ENCODE measurements around the gene NTM. TPM values are rescaled to one million over a fixed set of nuclear protein-coding genes. Genes with fewer than 3 reads are reported as not detected.
"Not testable (repeated sequence)": the region's sequence is repeated elsewhere in the genome, so short reads cannot be mapped to it uniquely, and the experiment has no call there.

Gene NTM
- polyA plus RNA-seq (ENCODE audit: insufficient read length) = 10.4 TPM

- DNase-seq = peak; percentile 59
Observed at GRCh38 chr11:131370090-131370751, at the start of gene NTM. TSS of gene NTM (plus strand) at chr11:131370615.

- no peak for DNase-seq
Observed at GRCh38 chr11:131324921-131325570, 45.4 kb upstream of the NTM start.

GRCh38 chr11:131326829-131327228 is 43.6 kb upstream of the NTM start:
- DNase-seq = no peak

- no peak for DNase-seq
Observed at GRCh38 chr11:131327421-131327820, 43.0 kb upstream of the NTM start.

GRCh38 chr11:131328843-131329242 is 41.6 kb upstream of the NTM start:
- DNase-seq = no peak

GRCh38 chr11:131331010-131331409 is 39.4 kb upstream of the NTM start:
- DNase-seq = no peak

- DNase-seq = no peak
Observed at GRCh38 chr11:131331546-131331945, 38.9 kb upstream of the NTM start.

GRCh38 chr11:131334601-131335000 is 35.8 kb upstream of the NTM start:
- no peak for DNase-seq

GRCh38 chr11:131341900-131342299 is 28.5 kb upstream of the NTM start:
- DNase-seq = not testable (repeated sequence)

- not testable (repeated sequence) for DNase-seq
Observed at GRCh38 chr11:131342442-131342841, 28.0 kb upstream of the NTM start.

- DNase-seq = no peak
Observed at GRCh38 chr11:131345406-131345805, 25.0 kb upstream of the NTM start.

GRCh38 chr11:131349368-131350086 is 20.9 kb upstream of the NTM start:
- DNase-seq = no peak

- DNase-seq = no peak
Observed at GRCh38 chr11:131350872-131351271, 19.5 kb upstream of the NTM start.

GRCh38 chr11:131351848-131352247 is 18.6 kb upstream of the NTM start:
- DNase-seq = no peak

- DNase-seq = no peak
Observed at GRCh38 chr11:131353766-131354165, 16.6 kb upstream of the NTM start.

GRCh38 chr11:131354251-131354701 is 16.1 kb upstream of the NTM start:
- no peak for DNase-seq

GRCh38 chr11:131356206-131356605 is 14.2 kb upstream of the NTM start:
- DNase-seq = no peak

- no peak for DNase-seq
Observed at GRCh38 chr11:131365329-131365930, 5.0 kb upstream of the NTM start.

GRCh38 chr11:131370901-131371790 is 731 bp downstream of the NTM start:
- DNase-seq = no peak

GRCh38 chr11:131371791-131372104 is 1.3 kb downstream of the NTM start:
- DNase-seq = no peak

GRCh38 chr11:131372234-131372962 is 2.0 kb downstream of the NTM start:
- DNase-seq = no peak
